HUES64 (cell line): ENCODE measurements around the gene MDFI.

ENCODE experiments used
- H3K27ac ChIP-seq: 2 replicates; pipeline ENCODE4 v1.7.0; 2013; ENCODE audit warnings: low read depth, low read length, inconsistent platforms
- H3K27me3 ChIP-seq: 2 replicates; pipeline ENCODE4 v1.6.1; 2013; ENCODE audit warnings: mild to moderate bottlenecking, low read length; ENCODE audit not compliant: insufficient read depth
- H3K36me3 ChIP-seq: 2 replicates; pipeline ENCODE4 v1.6.1; 2013; ENCODE audit warnings: mild to moderate bottlenecking, low read length; ENCODE audit not compliant: insufficient read depth
- H3K4me1 ChIP-seq: 2 replicates; pipeline ENCODE4 v1.6.1; 2013; ENCODE audit warnings: mild to moderate bottlenecking, low read length, moderate library complexity; ENCODE audit not compliant: insufficient read depth
- H3K4me3 ChIP-seq: 2 replicates; pipeline ENCODE4 v1.5.1; 2013; ENCODE audit warnings: mild to moderate bottlenecking, low read length, moderate library complexity
- H3K9ac ChIP-seq: 2 replicates; pipeline ENCODE4 v1.6.1; 2013; ENCODE audit warnings: mild to moderate bottlenecking, low read depth, low read length
- H3K9me3 ChIP-seq: 2 replicates; pipeline ENCODE4 v1.6.1; 2013; ENCODE audit warnings: low read depth, low read length; ENCODE audit not compliant: insufficient read depth
- WGBS: fragments of 150-250, 120-280 bp; methylation state at CpG from one replicate; pipeline ENCODE4 v1.1.7; 2013; ENCODE audit warnings: missing lambda C conversion rate; 5-methylcytosine and 5-hydroxymethylcytosine counted together

The MDFI gene

GRCh38 chr6:41702089-41702745 is 63.9 kb downstream of the MDFI start:
- Histone ChIP-seq H3K4me1 (peaks cover 6% of the 10 kb centered on the region; the same call in 1 of the 2 replicates), H3K9ac (no peak overlapping the region), H3K27ac (no peak overlapping the region), H3K9me3 (no peaks in the 10 kb centered on the region), H3K36me3 (no peaks in the 10 kb centered on the region), H3K27me3 (no peaks in the 10 kb centered on the region), H3K4me3 (no peak overlapping the region)
- WGBS, result 93% methylated on average over 10 of the region's 10 CpGs

- no peaks in the 10 kb centered on the region for H3K27me3 ChIP-seq
- H3K4me1 ChIP-seq, result peaks cover 6% of the 10 kb centered on the region; the same call in 1 of the 2 replicates
- no peak overlapping the region for H3K27ac ChIP-seq
- H3K9ac ChIP-seq, result no peak overlapping the region
- H3K9me3 ChIP-seq, result no peaks in the 10 kb centered on the region
- no peak overlapping the region for H3K4me3 ChIP-seq
- no peaks in the 10 kb centered on the region for H3K36me3 ChIP-seq
- WGBS, result 86% methylated on average over 14 of the region's 14 CpGs
These were observed 64.7 kb downstream of the MDFI start for GRCh38 chr6:41702771-41703494.
